ENCODE measurements around the gene LARP1.
A peak's percentile ranks its signal among the peaks of the same experiment; 100 is the strongest.

Gene LARP1

DNA sequence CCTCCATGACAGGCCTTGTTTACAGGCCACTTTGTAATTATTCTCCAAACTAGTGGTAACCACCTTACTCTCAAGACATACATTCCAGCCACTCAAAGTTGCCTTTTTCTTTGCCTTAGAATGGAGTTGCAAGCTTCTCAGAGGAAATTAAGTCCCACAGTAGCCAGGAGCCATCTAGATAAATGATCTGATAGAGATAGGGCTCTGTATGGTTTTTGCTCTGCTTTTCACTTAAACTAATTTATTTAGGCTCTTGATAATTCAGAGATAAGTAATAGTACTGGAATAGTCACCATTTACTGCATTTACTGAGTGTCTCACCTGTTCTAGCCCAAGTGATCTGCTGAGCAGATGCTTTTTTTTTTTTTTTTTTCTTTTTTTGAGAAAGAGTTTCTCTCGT lies 7.5 kb downstream of the LARP1 start:
- no peak overlapping the region for H3K9ac ChIP-seq (ENCODE audit: low read length)
- H3K9me3 ChIP-seq (ENCODE audit: insufficient read depth, low read depth, low read length): no peaks in the 10 kb centered on the region
- H3K79me2 ChIP-seq (ENCODE audit: control insufficient read depth, insufficient read depth, low read length, poor library complexity): peaks cover 37% of the 10 kb centered on the region
- H3K79me1 ChIP-seq (ENCODE audit: low read length): no peaks in the 10 kb centered on the region
- H3K14ac ChIP-seq (ENCODE audit: low read length): no peak overlapping the region
- no peak for DNase-seq
- H4K8ac ChIP-seq (ENCODE audit: low read depth, low read length): no peak overlapping the region
- H2BK120ac ChIP-seq (ENCODE audit: insufficient read depth, low read length, poor library complexity): no peak overlapping the region
- no peaks in the 10 kb centered on the region for H3K36me3 ChIP-seq (ENCODE audit: control insufficient read depth in 1 of 2, insufficient read depth in 2 of 2, low read length in 2 of 2)
- no peak overlapping the region for H4K12ac ChIP-seq (ENCODE audit: low read depth, low read length)
- H2BK12ac ChIP-seq (ENCODE audit: low read length): no peak overlapping the region
- H3K27me3 ChIP-seq (ENCODE audit: insufficient read depth, low read length): no peaks in the 10 kb centered on the region
- no peak overlapping the region for H3K18ac ChIP-seq (ENCODE audit: low read length)
- H2BK5ac ChIP-seq (ENCODE audit: low read depth, low read length, poor library complexity): no peak overlapping the region
- no peak overlapping the region for H3K27ac ChIP-seq (ENCODE audit: low read depth, low read length)
- no peak overlapping the region for H3K23ac ChIP-seq (ENCODE audit: low read length)
- no peak overlapping the region for H2AK5ac ChIP-seq (ENCODE audit: low read length)
- peak overlapping the region; percentile 16 for H3K4ac ChIP-seq (ENCODE audit: low read depth, low read length)
- H2AFZ ChIP-seq (ENCODE audit: insufficient read depth, low read length, poor library complexity): no peak overlapping the region
- H4K91ac ChIP-seq (ENCODE audit: low read depth, low read length): no peak overlapping the region
- H3K4me3 ChIP-seq (ENCODE audit: low read depth, low read length): no peak overlapping the region
- H3K4me1 ChIP-seq (ENCODE audit: control insufficient read depth in 1 of 2, insufficient read depth in 2 of 2, low read length in 2 of 2): peaks cover 5 to 21% of the 10 kb centered on the region in 2 experiments
- no peak overlapping the region for H3K4me2 ChIP-seq (ENCODE audit: low read length)
- no CpG with 5 or more reads among the region's 1 CpG for WGBS (ENCODE audit: extremely low coverage, insufficient coverage, insufficient read length)

DNA sequence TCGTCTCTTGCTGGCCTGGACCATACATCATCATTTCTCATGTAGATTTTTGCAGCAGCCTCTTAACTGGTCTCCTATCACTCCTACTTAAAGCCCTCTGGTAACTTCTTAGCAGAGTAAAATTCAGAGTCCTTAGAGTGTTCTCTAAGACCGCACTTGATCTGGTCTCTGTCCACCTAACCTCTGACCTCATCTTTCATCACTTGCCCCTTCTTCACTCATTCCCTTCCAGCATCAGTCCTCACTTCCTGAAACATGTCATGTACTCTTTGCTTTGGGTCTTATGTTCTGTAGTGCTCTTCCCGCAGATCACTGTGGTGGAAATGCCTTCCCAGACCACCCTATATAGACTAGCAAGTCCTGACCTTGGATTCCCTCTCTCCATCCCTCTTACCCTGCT lies 9.8 kb downstream of the LARP1 start:
- peak overlapping the region; percentile 90 for H3K4ac ChIP-seq (ENCODE audit: low read depth, low read length)
- H3K79me1 ChIP-seq (ENCODE audit: low read length): no peaks in the 10 kb centered on the region
- H4K12ac ChIP-seq (ENCODE audit: low read depth, low read length): no peak overlapping the region
- H3K9me3 ChIP-seq (ENCODE audit: insufficient read depth, low read depth, low read length): no peaks in the 10 kb centered on the region
- no peak overlapping the region for H2AFZ ChIP-seq (ENCODE audit: insufficient read depth, low read length, poor library complexity)
- H3K23ac ChIP-seq (ENCODE audit: low read length): no peak overlapping the region
- H3K4me2 ChIP-seq (ENCODE audit: low read length): no peak overlapping the region
- H3K14ac ChIP-seq (ENCODE audit: low read length): no peak overlapping the region
- H3K36me3 ChIP-seq (ENCODE audit: control insufficient read depth in 1 of 2, insufficient read depth in 2 of 2, low read length in 2 of 2): no peaks in the 10 kb centered on the region
- no peak overlapping the region for H2AK5ac ChIP-seq (ENCODE audit: low read length)
- H3K4me3 ChIP-seq (ENCODE audit: low read depth, low read length): no peak overlapping the region
- DNase-seq: no peak
- no CpG with 5 or more reads among the region's 3 CpGs for WGBS (ENCODE audit: extremely low coverage, insufficient coverage, insufficient read length)
- no peak overlapping the region for H2BK120ac ChIP-seq (ENCODE audit: insufficient read depth, low read length, poor library complexity)
- no peak overlapping the region for H3K27ac ChIP-seq (ENCODE audit: low read depth, low read length)
- H3K27me3 ChIP-seq (ENCODE audit: insufficient read depth, low read length): no peaks in the 10 kb centered on the region
- no peak overlapping the region for H4K91ac ChIP-seq (ENCODE audit: low read depth, low read length)
- no peak overlapping the region for H4K8ac ChIP-seq (ENCODE audit: low read depth, low read length)
- H2BK12ac ChIP-seq (ENCODE audit: low read length): no peak overlapping the region
- H2BK5ac ChIP-seq (ENCODE audit: low read depth, low read length, poor library complexity): no peak overlapping the region
- no peak overlapping the region for H3K18ac ChIP-seq (ENCODE audit: low read length)
- H3K79me2 ChIP-seq (ENCODE audit: control insufficient read depth, insufficient read depth, low read length, poor library complexity): peaks cover 44% of the 10 kb centered on the region
- peaks cover 11 to 25% of the 10 kb centered on the region in 2 experiments for H3K4me1 ChIP-seq (ENCODE audit: control insufficient read depth in 1 of 2, insufficient read depth in 2 of 2, low read length in 2 of 2)
- no peak overlapping the region for H3K9ac ChIP-seq (ENCODE audit: low read length)

DNA sequence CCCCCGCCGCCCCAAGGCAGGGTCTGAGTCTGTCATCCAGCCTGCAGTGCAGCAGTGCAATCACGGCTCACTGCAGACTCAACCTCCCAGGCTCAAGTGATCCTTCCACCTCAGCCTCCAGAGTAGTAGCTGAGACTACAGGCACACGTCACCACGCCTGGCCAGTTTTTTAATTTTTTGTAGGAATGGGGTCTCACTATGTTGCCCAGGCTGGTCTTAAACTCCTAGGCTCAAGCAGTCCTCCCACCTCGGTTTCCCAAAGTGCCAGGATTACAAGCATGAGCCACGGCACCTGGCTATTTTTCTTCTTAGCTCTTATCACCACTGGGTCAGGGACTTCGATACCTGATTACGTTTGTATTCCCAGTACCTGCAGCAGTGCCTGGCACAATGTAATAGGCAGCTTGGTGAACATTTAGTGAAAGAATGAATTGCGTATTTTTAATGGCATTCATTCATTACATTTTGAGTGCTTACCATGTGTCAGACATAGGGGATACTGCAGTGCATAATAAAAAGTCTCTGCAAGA lies 10.3 kb downstream of the LARP1 start:
- Histone ChIP-seq H2BK120ac (ENCODE audit: insufficient read depth, low read length, poor library complexity) (no peak overlapping the region), H3K4me2 (ENCODE audit: low read length) (no peak overlapping the region), H3K27me3 (ENCODE audit: insufficient read depth, low read length) (no peaks in the 10 kb centered on the region), H2BK5ac (ENCODE audit: low read depth, low read length, poor library complexity) (no peak overlapping the region), H3K14ac (ENCODE audit: low read length) (no peak overlapping the region), H3K23ac (ENCODE audit: low read length) (no peak overlapping the region), H4K12ac (ENCODE audit: low read depth, low read length) (no peak overlapping the region), H2BK12ac (ENCODE audit: low read length) (no peak overlapping the region), H2AK5ac (ENCODE audit: low read length) (no peak overlapping the region), H2AFZ (ENCODE audit: insufficient read depth, low read length, poor library complexity) (no peak overlapping the region), H4K8ac (ENCODE audit: low read depth, low read length) (no peak overlapping the region), H3K4ac (ENCODE audit: low read depth, low read length) (peak overlapping the region; percentile 90), H3K27ac (ENCODE audit: low read depth, low read length) (no peak overlapping the region), H3K18ac (ENCODE audit: low read length) (no peak overlapping the region), H4K91ac (ENCODE audit: low read depth, low read length) (no peak overlapping the region), H3K79me2 (ENCODE audit: control insufficient read depth, insufficient read depth, low read length, poor library complexity) (peaks cover 45% of the 10 kb centered on the region), H3K4me3 (ENCODE audit: low read depth, low read length) (no peak overlapping the region), H3K79me1 (ENCODE audit: low read length) (no peaks in the 10 kb centered on the region), H3K36me3 (ENCODE audit: control insufficient read depth in 1 of 2, insufficient read depth in 2 of 2, low read length in 2 of 2) (no peaks in the 10 kb centered on the region), H3K9ac (ENCODE audit: low read length) (no peak overlapping the region), H3K9me3 (ENCODE audit: insufficient read depth, low read depth, low read length) (no peaks in the 10 kb centered on the region), H3K4me1 (ENCODE audit: control insufficient read depth in 1 of 2, insufficient read depth in 2 of 2, low read length in 2 of 2) (peaks cover 11 to 27% of the 10 kb centered on the region in 2 experiments)
- DNase-seq: no peak
- WGBS (ENCODE audit: extremely low coverage, insufficient coverage, insufficient read length): no CpG with 5 or more reads among the region's 10 CpGs

- Histone ChIP-seq H3K18ac (ENCODE audit: low read length) (no peak overlapping the region), H3K23ac (ENCODE audit: low read length) (no peak overlapping the region), H3K4me3 (ENCODE audit: low read depth, low read length) (no peak overlapping the region), H3K27me3 (ENCODE audit: insufficient read depth, low read length) (no peaks in the 10 kb centered on the region), H2AK5ac (ENCODE audit: low read length) (no peak overlapping the region), H3K9ac (ENCODE audit: low read length) (no peak overlapping the region), H3K36me3 (ENCODE audit: control insufficient read depth in 1 of 2, insufficient read depth in 2 of 2, low read length in 2 of 2) (no peaks in the 10 kb centered on the region), H4K91ac (ENCODE audit: low read depth, low read length) (no peak overlapping the region), H3K14ac (ENCODE audit: low read length) (no peak overlapping the region), H2BK12ac (ENCODE audit: low read length) (no peak overlapping the region), H2BK5ac (ENCODE audit: low read depth, low read length, poor library complexity) (no peak overlapping the region), H3K9me3 (ENCODE audit: insufficient read depth, low read depth, low read length) (no peaks in the 10 kb centered on the region), H3K79me2 (ENCODE audit: control insufficient read depth, insufficient read depth, low read length, poor library complexity) (peaks cover 41% of the 10 kb centered on the region), H2BK120ac (ENCODE audit: insufficient read depth, low read length, poor library complexity) (no peak overlapping the region), H3K4me1 (ENCODE audit: control insufficient read depth in 1 of 2, insufficient read depth in 2 of 2, low read length in 2 of 2) (peaks cover 21 to 34% of the 10 kb centered on the region in 2 experiments), H2AFZ (ENCODE audit: insufficient read depth, low read length, poor library complexity) (no peak overlapping the region), H3K27ac (ENCODE audit: low read depth, low read length) (no peak overlapping the region), H4K12ac (ENCODE audit: low read depth, low read length) (no peak overlapping the region), H3K4ac (ENCODE audit: low read depth, low read length) (peak overlapping the region; percentile 97), H3K4me2 (ENCODE audit: low read length) (no peak overlapping the region), H4K8ac (ENCODE audit: low read depth, low read length) (no peak overlapping the region), H3K79me1 (ENCODE audit: low read length) (peaks cover 2% of the 10 kb centered on the region)
- no CpG with 5 or more reads among the region's 3 CpGs for WGBS (ENCODE audit: extremely low coverage, insufficient coverage, insufficient read length)
- no peak for DNase-seq
These were observed 11.5 kb downstream of the LARP1 start for GRCh38 chr5:154766558-154767281.
